Panc1 (cell line): Measurements from ENCODE around the gene EVX2. TPM values are rescaled to one million over a fixed set of nuclear protein-coding genes. Genes with fewer than 3 reads are reported as not detected.

Source experiments
- ATAC-seq: fragments of 200-7000 bp; cut with Tn5 transposase; 2 replicates; pipeline ENCODE4 v1.9.1; 2020; ENCODE audit warnings: mild to moderate bottlenecking, moderate library complexity
- BruUV-seq: library from RNA; stranded (reverse); fragments of 400-500 nt; replicated peaks from 2 replicates; lab custom pipeline; 2021; lab: Mats Ljungman, UMichigan
- CTCF ChIA-PET: fragments of 300-600 bp; sonication (Branson Sonifier 250); formaldehyde crosslinking; loops from one replicate; lab custom pipeline; 2022; ENCODE audit warnings: antibody characterized with exemption; lab: Charles Lee
- POLR2A ChIA-PET: fragments of 300-600 bp; sonication (Branson Sonifier 250); formaldehyde crosslinking; loops from one replicate; lab custom pipeline; 2022; ENCODE audit warnings: antibody characterized with exemption; lab: Charles Lee
- DNase-seq: peaks from one replicate; pipeline ENCODE4 v3.0.0-alpha.2; 2010; ENCODE audit warnings: low read depth, low spot score
- H3K27ac ChIP-seq: 2 replicates; pipeline ENCODE4 v1.5.1; 2011; ENCODE audit warnings: mild to moderate bottlenecking, low read length, inconsistent platforms
- H3K27me3 ChIP-seq: fragments of 200-500 bp; sonication (Bioruptor generic); 2 replicates; pipeline ENCODE4 v1.6.0; 2014; ENCODE audit warnings: low read length, inconsistent platforms; ENCODE audit not compliant: control insufficient read depth, insufficient read depth
- H3K36me3 ChIP-seq: fragments of 200-500 bp; sonication (Bioruptor generic); 2 replicates; pipeline ENCODE4 v1.5.1; 2014; ENCODE audit warnings: inconsistent platforms, mild to moderate bottlenecking, low read length, moderate library complexity; ENCODE audit not compliant: control insufficient read depth, insufficient read depth
- H3K4me1 ChIP-seq: 2 replicates; pipeline ENCODE4 v1.5.1; 2011; ENCODE audit warnings: inconsistent platforms, mild to moderate bottlenecking, low read length, moderate library complexity; ENCODE audit not compliant: control insufficient read depth, insufficient read depth
- H3K4me3 ChIP-seq, 2 experiments: 2 replicates each; pipeline ENCODE4 v1.5.1; 2011 to 2012; ENCODE audit warnings: low read depth in 2 of 2, low read length in 2 of 2, mild to moderate bottlenecking in 2 of 2, inconsistent platforms in 1 of 2, moderate library complexity in 1 of 2
- H3K9me3 ChIP-seq: fragments of 200-500 bp; sonication (Bioruptor generic); 2 replicates; pipeline ENCODE4 v1.5.1; 2014; ENCODE audit warnings: low read depth, mild to moderate bottlenecking, inconsistent platforms, low read length, moderate library complexity; ENCODE audit not compliant: control insufficient read depth, insufficient read depth
- CTCF ChIP-seq: fragments of 450-650 bp; IDR thresholded peaks from 2 replicates; pipeline ENCODE4 v1.5.1; 2017; ENCODE audit warnings: mild to moderate bottlenecking
- POLR2AphosphoS5 ChIP-seq: IDR thresholded peaks from 2 replicates; pipeline ENCODE4 v1.6.1; 2012; ENCODE audit warnings: mild to moderate bottlenecking, low read depth, low read length, moderate library complexity
- REST ChIP-seq, 2 experiments: IDR thresholded peaks; 2 replicates each; pipeline ENCODE4 v1.6.1; 2011 to 2012; ENCODE audit warnings: low read depth in 2 of 2, control low read depth in 1 of 2, low read length in 1 of 2, mild to moderate bottlenecking in 1 of 2, moderate library complexity in 1 of 2; ENCODE audit not compliant: insufficient read depth in 1 of 2
- SIN3A ChIP-seq: IDR thresholded peaks from 2 replicates; pipeline ENCODE4 v1.6.1; 2012; ENCODE audit warnings: low read depth, mild to moderate bottlenecking, low read length, moderate library complexity, borderline replicate concordance; ENCODE audit not compliant: insufficient read depth
- TCF7L2 ChIP-seq: IDR thresholded peaks from 2 replicates; pipeline ENCODE4 v1.6.1; 2011; ENCODE audit warnings: mild to moderate bottlenecking, low read depth, low read length, inconsistent platforms
- in situ Hi-C: cut with HindIII; loops from 2 replicates; pipeline ENCODE4 v1.10.0; 2016; ENCODE audit warnings: low sequenced_read_pairs, low pct_unique_long_range_greater_than_20kb
- intact Hi-C: fragments of 100-400 bp; cut with micrococcal nuclease; formaldehyde crosslinking; loops from one replicate; pipeline ENCODE4 v1.10.0; 2022; ENCODE audit not compliant: unreplicated experiment
- total RNA-seq: library from RNA; stranded (reverse); gene quantifications from one replicate; pipeline ENCODE4 v1.2.1, GENCODE V29; 2021; ENCODE audit not compliant: unreplicated experiment

Gene EVX2
- total RNA-seq, 1 experiment from 2014 or later = not detected

- intact Hi-C loops (no loop called here), in situ Hi-C loops (no loop called here)
- CTCF ChIA-PET = no interaction called here
- BruUV-seq = no TSS peak
- Histone ChIP-seq H3K36me3 (no peaks in the 10 kb centered on the region), H3K27ac (no peak overlapping the region), H3K4me1 (peaks cover 18% of the 10 kb centered on the region), H3K9me3 (no peaks in the 10 kb centered on the region), H3K27me3 (peaks cover 3% of the 10 kb centered on the region), H3K4me3 (no peak overlapping the region)
- TF ChIP-seq CTCF (no peak), SIN3A (no peak), REST (IDR thresholded peaks at IDR 0.05; ENCODE audit: insufficient read depth in 1 of 2, low read depth in 2 of 2, low read length in 1 of 2) (no peak), POLR2AphosphoS5 (no peak), TCF7L2 (no peak)
- POLR2A ChIA-PET = no interaction called here
- DNase-seq (no peak), ATAC-seq (no peak)
These were observed 16.9 kb upstream of the EVX2 start for GRCh38 chr2:176100547-176101140.

GRCh38 chr2:176099728-176100546 lies 16.2 kb upstream of the EVX2 start, which contains the start of gene HOXD12:
Gene HOXD12 (plus strand): TSS chr2:176099795. CDS start chr2:176099802, 7 bp downstream.
- intact Hi-C loops = loop anchor here (5.0 kb wide), 3 partner anchors 848 to 1403 kb away; no protein-coding TSS in a partner anchor
- peak within 1 kb of the TSS in 1 of 2 experiments; percentile 87; a peak in 2 of 4 replicates for H3K4me3 ChIP-seq
- H3K9me3 ChIP-seq = no peaks in the 10 kb centered on the region
- no peak for ATAC-seq
- H3K27ac ChIP-seq = no peak within 1 kb of the TSS
- H3K27me3 ChIP-seq = peaks cover 5% of the 10 kb centered on the region
- no peak for TF ChIP-seq REST (IDR thresholded peaks at IDR 0.05; ENCODE audit: insufficient read depth in 1 of 2, low read depth in 2 of 2, low read length in 1 of 2)
- no peak for TF ChIP-seq TCF7L2
- no peak for TF ChIP-seq SIN3A
- TF ChIP-seq CTCF = no peak
- TF ChIP-seq POLR2AphosphoS5 = no peak
- ChIA-PET CTCF (no interaction called here), POLR2A (no interaction called here)
- H3K4me1 ChIP-seq = peaks cover 18% of the 10 kb centered on the region
- no peak for DNase-seq
- in situ Hi-C loops = no loop called here
- H3K36me3 ChIP-seq = no peaks in the 10 kb centered on the region
- no TSS peak for BruUV-seq
